ENCODE measurements around the gene FSCN2.

DNA sequence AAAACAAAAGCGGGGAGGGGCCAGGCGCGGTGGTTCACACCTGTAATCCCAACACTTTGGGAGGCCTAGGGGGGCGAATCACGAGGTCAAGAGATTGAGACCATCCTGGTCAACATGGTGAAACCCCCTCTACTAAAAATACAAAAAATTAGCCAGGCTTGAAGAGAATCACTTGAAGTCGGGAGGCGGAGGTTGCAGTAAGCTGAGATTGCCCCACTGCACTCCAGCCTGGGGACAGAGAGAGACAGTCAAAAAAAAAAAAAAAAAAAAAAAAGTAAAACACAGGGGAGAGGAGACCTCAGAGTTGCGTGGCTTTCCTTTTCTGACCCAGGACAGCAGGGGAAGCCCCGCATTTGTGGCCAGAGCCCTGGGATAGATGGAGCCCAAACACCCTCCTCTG is 35.5 kb upstream of the FSCN2 start:
- TF ChIP-seq POLR2A (IDR thresholded peaks at IDR 0.05), result no peak
- TF ChIP-seq, protein P1, sequence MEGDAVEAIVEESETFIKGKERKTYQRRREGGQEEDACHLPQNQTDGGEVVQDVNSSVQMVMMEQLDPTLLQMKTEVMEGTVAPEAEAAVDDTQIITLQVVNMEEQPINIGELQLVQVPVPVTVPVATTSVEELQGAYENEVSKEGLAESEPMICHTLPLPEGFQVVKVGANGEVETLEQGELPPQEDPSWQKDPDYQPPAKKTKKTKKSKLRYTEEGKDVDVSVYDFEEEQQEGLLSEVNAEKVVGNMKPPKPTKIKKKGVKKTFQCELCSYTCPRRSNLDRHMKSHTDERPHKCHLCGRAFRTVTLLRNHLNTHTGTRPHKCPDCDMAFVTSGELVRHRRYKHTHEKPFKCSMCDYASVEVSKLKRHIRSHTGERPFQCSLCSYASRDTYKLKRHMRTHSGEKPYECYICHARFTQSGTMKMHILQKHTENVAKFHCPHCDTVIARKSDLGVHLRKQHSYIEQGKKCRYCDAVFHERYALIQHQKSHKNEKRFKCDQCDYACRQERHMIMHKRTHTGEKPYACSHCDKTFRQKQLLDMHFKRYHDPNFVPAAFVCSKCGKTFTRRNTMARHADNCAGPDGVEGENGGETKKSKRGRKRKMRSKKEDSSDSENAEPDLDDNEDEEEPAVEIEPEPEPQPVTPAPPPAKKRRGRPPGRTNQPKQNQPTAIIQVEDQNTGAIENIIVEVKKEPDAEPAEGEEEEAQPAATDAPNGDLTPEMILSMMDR (IDR thresholded peaks at IDR 0.05), result no peak

All from esophagus squamous epithelium (tissue), 4 donors.